PFSK-1 (cell line): ENCODE measurements around the gene IL1R2.

Experiments
- FOXP2 ChIP-seq: optimal IDR thresholded peaks from 2 replicates; pipeline ENCODE3; 2011; ENCODE audit warnings: borderline replicate concordance, control low read depth, inconsistent platforms; ENCODE audit not compliant: insufficient read depth; ENCODE audit errors: extremely low read length, extremely low read depth
- POLR2AphosphoS5 ChIP-seq: IDR thresholded peaks from 2 replicates; pipeline ENCODE4 v1.6.1; 2012; ENCODE audit warnings: low read depth, mild to moderate bottlenecking, control low read depth, low read length, moderate library complexity
- SIN3A ChIP-seq: IDR thresholded peaks from 2 replicates; pipeline ENCODE4 v1.6.1; 2012; ENCODE audit warnings: mild to moderate bottlenecking, low read length, moderate library complexity, borderline replicate concordance; ENCODE audit not compliant: insufficient read depth
- TAF1 ChIP-seq: IDR thresholded peaks from 2 replicates; pipeline ENCODE4 v1.6.1; 2012; ENCODE audit warnings: low read length, control low read depth, borderline replicate concordance; ENCODE audit not compliant: insufficient read depth
- TF ChIP-seq, protein P1 (sequence below), 2 experiments: IDR thresholded peaks; 2 replicates each; pipeline versions ENCODE4 v1.6.1 to v1.8.0; 2011 to 2012; ENCODE audit warnings: low read depth in 2 of 2, low read length in 2 of 2, control low read depth in 1 of 2, inconsistent platforms in 1 of 2, mild to moderate bottlenecking in 1 of 2, moderate library complexity in 1 of 2; ENCODE audit not compliant: insufficient read depth in 1 of 2

The IL1R2 gene

DNA sequence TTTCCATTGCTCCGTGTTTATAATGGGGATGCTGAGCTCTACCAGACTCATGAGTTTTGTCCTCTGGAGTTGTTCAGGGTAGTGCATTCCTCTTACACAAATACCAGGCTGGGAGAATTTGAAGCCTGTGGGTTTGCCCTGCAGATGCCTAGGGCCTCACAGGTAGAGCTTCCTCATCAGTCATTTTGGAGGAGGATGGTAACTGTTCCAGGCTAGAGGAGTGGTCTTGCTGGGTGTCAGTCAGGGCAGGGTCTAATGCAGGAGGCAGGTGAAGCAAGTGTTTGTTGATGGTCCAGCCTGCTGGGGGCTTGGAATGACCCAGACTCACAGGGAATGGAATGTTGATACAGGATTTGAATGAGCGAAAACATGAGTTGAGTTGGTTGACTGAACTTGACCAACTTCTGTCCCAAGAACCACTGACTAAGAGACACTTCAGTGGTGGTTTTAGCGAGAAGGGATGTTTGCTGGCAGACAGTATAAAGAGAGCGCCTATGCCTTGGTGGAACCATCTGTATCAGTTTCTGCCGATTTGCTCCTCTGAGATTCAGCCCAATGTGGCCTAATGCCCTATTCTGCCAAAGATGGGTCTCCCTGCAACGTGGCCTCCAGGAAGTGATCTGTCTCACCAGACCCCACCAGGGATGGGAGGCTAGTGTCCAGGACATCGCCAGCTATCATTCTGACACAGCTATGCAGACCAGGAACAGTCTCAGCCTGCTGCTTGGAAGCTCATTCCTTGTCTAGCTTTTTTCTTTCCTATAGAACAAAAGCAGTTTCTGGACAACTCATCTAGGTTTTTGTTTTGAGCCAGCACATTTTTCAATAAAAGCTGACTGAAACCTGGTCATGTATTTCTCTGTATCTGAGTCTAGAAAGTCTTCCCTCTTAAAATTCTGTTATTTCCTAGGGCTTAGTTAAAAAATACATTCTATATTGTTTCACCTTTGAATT lies 9.3 kb downstream of the IL1R2 start:
- TF ChIP-seq POLR2AphosphoS5 (no peak), FOXP2 (no peak), TAF1 (no peak), SIN3A (no peak)
- TF ChIP-seq, protein P1, sequence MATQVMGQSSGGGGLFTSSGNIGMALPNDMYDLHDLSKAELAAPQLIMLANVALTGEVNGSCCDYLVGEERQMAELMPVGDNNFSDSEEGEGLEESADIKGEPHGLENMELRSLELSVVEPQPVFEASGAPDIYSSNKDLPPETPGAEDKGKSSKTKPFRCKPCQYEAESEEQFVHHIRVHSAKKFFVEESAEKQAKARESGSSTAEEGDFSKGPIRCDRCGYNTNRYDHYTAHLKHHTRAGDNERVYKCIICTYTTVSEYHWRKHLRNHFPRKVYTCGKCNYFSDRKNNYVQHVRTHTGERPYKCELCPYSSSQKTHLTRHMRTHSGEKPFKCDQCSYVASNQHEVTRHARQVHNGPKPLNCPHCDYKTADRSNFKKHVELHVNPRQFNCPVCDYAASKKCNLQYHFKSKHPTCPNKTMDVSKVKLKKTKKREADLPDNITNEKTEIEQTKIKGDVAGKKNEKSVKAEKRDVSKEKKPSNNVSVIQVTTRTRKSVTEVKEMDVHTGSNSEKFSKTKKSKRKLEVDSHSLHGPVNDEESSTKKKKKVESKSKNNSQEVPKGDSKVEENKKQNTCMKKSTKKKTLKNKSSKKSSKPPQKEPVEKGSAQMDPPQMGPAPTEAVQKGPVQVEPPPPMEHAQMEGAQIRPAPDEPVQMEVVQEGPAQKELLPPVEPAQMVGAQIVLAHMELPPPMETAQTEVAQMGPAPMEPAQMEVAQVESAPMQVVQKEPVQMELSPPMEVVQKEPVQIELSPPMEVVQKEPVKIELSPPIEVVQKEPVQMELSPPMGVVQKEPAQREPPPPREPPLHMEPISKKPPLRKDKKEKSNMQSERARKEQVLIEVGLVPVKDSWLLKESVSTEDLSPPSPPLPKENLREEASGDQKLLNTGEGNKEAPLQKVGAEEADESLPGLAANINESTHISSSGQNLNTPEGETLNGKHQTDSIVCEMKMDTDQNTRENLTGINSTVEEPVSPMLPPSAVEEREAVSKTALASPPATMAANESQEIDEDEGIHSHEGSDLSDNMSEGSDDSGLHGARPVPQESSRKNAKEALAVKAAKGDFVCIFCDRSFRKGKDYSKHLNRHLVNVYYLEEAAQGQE (IDR thresholded peaks at IDR 0.05; ENCODE audit: insufficient read depth in 1 of 2, low read depth in 2 of 2, low read length in 2 of 2): no peak

- TF ChIP-seq, protein P1 (IDR thresholded peaks at IDR 0.05; ENCODE audit: insufficient read depth in 1 of 2, low read depth in 2 of 2, low read length in 2 of 2): no peak
- TF ChIP-seq POLR2AphosphoS5 (no peak), SIN3A (no peak), FOXP2 (no peak), TAF1 (no peak)
These were observed 10.0 kb downstream of the IL1R2 start for GRCh38 chr2:102001767-102002142.

DNA sequence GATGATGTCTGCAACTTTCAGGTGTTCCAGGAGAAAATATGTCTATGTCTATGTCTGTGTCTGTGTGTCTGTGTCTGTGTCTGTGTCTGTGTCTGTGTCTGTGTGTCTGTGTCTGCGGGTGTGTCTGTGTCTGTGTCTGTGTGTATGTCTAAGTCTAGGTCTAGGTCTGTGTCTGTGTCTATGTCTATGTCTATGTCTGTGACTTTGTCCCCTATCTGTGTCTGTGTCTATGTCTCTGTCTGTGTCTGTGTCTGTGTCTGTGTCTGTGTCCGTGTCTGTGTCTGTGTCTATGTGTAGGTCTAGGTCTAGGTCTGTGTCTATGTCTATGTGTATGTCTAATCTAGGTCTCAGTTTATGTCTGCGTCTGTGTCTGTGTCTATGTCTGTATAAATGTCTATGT lies 10.5 kb downstream of the IL1R2 start:
- TF ChIP-seq, protein P1 (IDR thresholded peaks at IDR 0.05; ENCODE audit: insufficient read depth in 1 of 2, low read depth in 2 of 2, low read length in 2 of 2): no peak
- TF ChIP-seq POLR2AphosphoS5 (no peak), SIN3A (no peak), TAF1 (no peak), FOXP2 (no peak)

DNA sequence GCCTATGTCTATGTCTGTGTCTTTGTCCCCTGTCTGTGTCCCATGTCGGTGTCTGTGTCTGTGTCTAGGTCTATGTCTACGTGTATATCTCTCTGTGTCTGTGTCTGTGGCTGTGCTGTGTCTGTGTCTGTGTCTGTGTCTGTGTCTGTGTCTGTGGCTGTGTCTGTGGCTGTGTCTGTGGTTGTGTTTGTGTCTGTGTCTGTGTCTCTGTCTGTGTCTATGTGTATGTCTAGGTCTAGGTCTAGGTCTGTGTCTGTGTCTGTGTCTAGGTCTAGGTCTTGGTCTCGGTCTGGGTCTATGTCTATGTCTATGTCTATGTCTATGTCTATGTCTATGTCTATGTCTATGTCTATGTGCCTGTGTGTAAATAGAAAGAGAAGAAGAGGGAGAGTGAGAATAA lies 11.9 kb downstream of the IL1R2 start:
- TF ChIP-seq POLR2AphosphoS5: no peak
- no peak for TF ChIP-seq FOXP2
- no peak for TF ChIP-seq TAF1
- TF ChIP-seq, protein P1 (IDR thresholded peaks at IDR 0.05; ENCODE audit: insufficient read depth in 1 of 2, low read depth in 2 of 2, low read length in 2 of 2): no peak
- no peak for TF ChIP-seq SIN3A
